ENCODE results near the gene CREB5. TPM values are rescaled to one million over a fixed set of nuclear protein-coding genes. Genes with fewer than 3 reads are reported as not detected.

The CREB5 gene
- total RNA-seq, 2 experiments from 2014 or later: 1.2 to 1.5 TPM

- H3K27ac Mint-ChIP-seq: no peak overlapping the region
- ChIA-PET POLR2A (interaction anchor here (0.6 kb wide), 1 partner anchor 54 kb away, joined by 3 read pairs; no protein-coding TSS in a partner anchor), CTCF (no interaction called here)
- H3K36me3 Mint-ChIP-seq (ENCODE audit: low read depth): no peaks in the 10 kb centered on the region
- intact Hi-C loops (cut with micrococcal nuclease): no loop called here
- ATAC-seq: no peak
- TF ChIP-seq, protein P1, sequence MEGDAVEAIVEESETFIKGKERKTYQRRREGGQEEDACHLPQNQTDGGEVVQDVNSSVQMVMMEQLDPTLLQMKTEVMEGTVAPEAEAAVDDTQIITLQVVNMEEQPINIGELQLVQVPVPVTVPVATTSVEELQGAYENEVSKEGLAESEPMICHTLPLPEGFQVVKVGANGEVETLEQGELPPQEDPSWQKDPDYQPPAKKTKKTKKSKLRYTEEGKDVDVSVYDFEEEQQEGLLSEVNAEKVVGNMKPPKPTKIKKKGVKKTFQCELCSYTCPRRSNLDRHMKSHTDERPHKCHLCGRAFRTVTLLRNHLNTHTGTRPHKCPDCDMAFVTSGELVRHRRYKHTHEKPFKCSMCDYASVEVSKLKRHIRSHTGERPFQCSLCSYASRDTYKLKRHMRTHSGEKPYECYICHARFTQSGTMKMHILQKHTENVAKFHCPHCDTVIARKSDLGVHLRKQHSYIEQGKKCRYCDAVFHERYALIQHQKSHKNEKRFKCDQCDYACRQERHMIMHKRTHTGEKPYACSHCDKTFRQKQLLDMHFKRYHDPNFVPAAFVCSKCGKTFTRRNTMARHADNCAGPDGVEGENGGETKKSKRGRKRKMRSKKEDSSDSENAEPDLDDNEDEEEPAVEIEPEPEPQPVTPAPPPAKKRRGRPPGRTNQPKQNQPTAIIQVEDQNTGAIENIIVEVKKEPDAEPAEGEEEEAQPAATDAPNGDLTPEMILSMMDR (IDR thresholded peaks at IDR 0.05): no peak
- no peaks in the 10 kb centered on the region for H3K9me3 Mint-ChIP-seq
- H3K27me3 Mint-ChIP-seq: peaks cover 4% of the 10 kb centered on the region
- no peak overlapping the region for H3K4me3 Mint-ChIP-seq
- no peaks in the 10 kb centered on the region for H3K4me1 Mint-ChIP-seq (ENCODE audit: low read depth)
- no peak for DNase-seq
Observed at GRCh38 chr7:28731092-28731658, 318.9 kb downstream of the CREB5 start.

GRCh38 chr7:28732071-28732869 is 320.0 kb downstream of the CREB5 start:
- no peak for ATAC-seq
- TF ChIP-seq, protein P1 (IDR thresholded peaks at IDR 0.05): no peak
- Mint-ChIP-seq H3K4me3 (no peak overlapping the region), H3K4me1 (ENCODE audit: low read depth) (no peaks in the 10 kb centered on the region), H3K27me3 (peaks cover 3% of the 10 kb centered on the region), H3K9me3 (no peaks in the 10 kb centered on the region), H3K36me3 (ENCODE audit: low read depth) (no peaks in the 10 kb centered on the region), H3K27ac (no peak overlapping the region)
- intact Hi-C loops (cut with micrococcal nuclease): no loop called here
- ChIA-PET POLR2A (no interaction called here), CTCF (no interaction called here)
- DNase-seq: no peak

- Mint-ChIP-seq H3K27ac (no peak overlapping the region), H3K36me3 (ENCODE audit: low read depth) (no peaks in the 10 kb centered on the region), H3K4me3 (no peak overlapping the region), H3K27me3 (peaks cover 2% of the 10 kb centered on the region), H3K4me1 (ENCODE audit: low read depth) (no peaks in the 10 kb centered on the region), H3K9me3 (no peaks in the 10 kb centered on the region)
- ChIA-PET POLR2A (no interaction called here), CTCF (no interaction called here)
- TF ChIP-seq, protein P1 (IDR thresholded peaks at IDR 0.05): no peak
- ATAC-seq: no peak
- intact Hi-C loops (cut with micrococcal nuclease): no loop called here
- DNase-seq: no peak
Observed at GRCh38 chr7:28733035-28733434, 320.7 kb downstream of the CREB5 start.

DNA sequence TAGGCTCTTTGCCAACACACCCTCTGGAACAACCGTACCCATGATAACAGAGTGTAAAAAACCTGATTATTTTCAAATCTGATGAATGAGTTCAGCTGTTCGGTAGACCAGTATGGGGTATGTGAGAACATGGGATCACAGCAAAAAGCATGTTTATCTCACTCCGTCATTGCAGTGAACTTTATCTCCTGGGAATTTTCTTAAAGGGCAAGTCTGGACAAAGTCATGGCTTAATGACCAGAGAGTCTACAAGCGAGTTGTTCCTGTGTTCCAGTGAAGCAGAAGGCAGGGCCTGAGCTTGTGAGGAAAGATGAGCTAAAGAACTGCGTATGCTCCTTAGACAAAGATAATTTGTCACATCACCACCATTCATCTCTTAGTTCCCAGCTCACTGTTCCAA is 326.1 kb downstream of the CREB5 start:
- ChIA-PET CTCF (no interaction called here), POLR2A (no interaction called here)
- Mint-ChIP-seq H3K27me3 (peaks cover 2% of the 10 kb centered on the region), H3K27ac (no peak overlapping the region), H3K9me3 (no peaks in the 10 kb centered on the region), H3K36me3 (ENCODE audit: low read depth) (no peaks in the 10 kb centered on the region), H3K4me1 (ENCODE audit: low read depth) (no peaks in the 10 kb centered on the region), H3K4me3 (no peak overlapping the region)
- ATAC-seq: no peak
- intact Hi-C loops (cut with micrococcal nuclease): no loop called here
- TF ChIP-seq, protein P1 (IDR thresholded peaks at IDR 0.05): no peak
- DNase-seq: no peak

DNA sequence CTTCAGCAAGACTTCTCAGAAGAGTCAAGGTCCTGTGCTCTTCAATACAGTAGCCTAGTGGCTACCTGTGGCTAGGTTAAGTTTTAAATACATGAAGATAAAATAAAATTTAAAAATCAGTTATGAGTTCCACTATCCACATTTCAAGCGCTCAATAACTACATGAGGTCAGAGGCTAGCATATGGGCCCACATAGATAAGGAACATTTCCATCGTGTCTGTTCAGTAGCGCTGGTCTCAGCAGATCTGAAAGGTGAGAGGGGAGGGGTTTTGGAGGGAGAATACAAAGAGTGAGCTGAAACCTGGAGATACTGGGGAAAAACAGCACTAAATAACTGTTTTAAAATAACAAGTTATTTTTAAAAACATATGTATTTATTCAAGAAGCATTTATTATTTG is 326.8 kb downstream of the CREB5 start:
- ATAC-seq (no peak), DNase-seq (no peak)
- CTCF ChIA-PET: no interaction called here
- intact Hi-C loops (cut with micrococcal nuclease): no loop called here
- TF ChIP-seq, protein P1 (IDR thresholded peaks at IDR 0.05): no peak
- Mint-ChIP-seq H3K36me3 (ENCODE audit: low read depth) (no peaks in the 10 kb centered on the region), H3K4me1 (ENCODE audit: low read depth) (no peaks in the 10 kb centered on the region), H3K4me3 (no peak overlapping the region), H3K27ac (no peak overlapping the region), H3K27me3 (no peaks in the 10 kb centered on the region), H3K9me3 (no peaks in the 10 kb centered on the region)
- POLR2A ChIA-PET: interaction anchor here (1.1 kb wide), 1 partner anchor 10 kb away, joined by 3 read pairs; no protein-coding TSS in a partner anchor
